BJ (cell line): ENCODE measurements around the gene CD9. TPM values are rescaled to one million over a fixed set of nuclear protein-coding genes. Genes with fewer than 3 reads are reported as not detected.

Experiments used
- CTCF ChIA-PET: fragments of 350-600 bp; formaldehyde crosslinking; extraction: SDS; loops from one replicate; lab custom pipeline; 2021; ENCODE audit warnings: antibody characterized with exemption, inconsistent platforms; lab: Yijun Ruan, JAX
- POLR2A ChIA-PET: fragments of 300-600 bp; sonication (Branson Sonifier 250); formaldehyde crosslinking; extraction: SDS; loops from one replicate; lab custom pipeline; 2021; ENCODE audit warnings: antibody characterized with exemption; lab: Charles Lee
- DNase-seq: peaks from one replicate; pipeline ENCODE4 v3.0.0-alpha.2; 2011; ENCODE audit warnings: low read depth
- H3K27me3 ChIP-seq: 2 replicates; pipeline ENCODE4 v1.6.0; 2011; ENCODE audit warnings: low read length; ENCODE audit not compliant: control insufficient read depth, insufficient read depth
- H3K36me3 ChIP-seq: 2 replicates; pipeline ENCODE4 v1.5.1; 2011; ENCODE audit warnings: low read length; ENCODE audit not compliant: control insufficient read depth, insufficient read depth
- H3K4me3 ChIP-seq: 2 replicates; pipeline ENCODE4 v1.5.1; 2011; ENCODE audit warnings: low read depth, mild to moderate bottlenecking, control low read depth, low read length
- CTCF ChIP-seq: IDR thresholded peaks from 2 replicates; pipeline ENCODE4 v1.5.1; 2011; ENCODE audit warnings: low read depth, mild to moderate bottlenecking, control low read depth, inconsistent platforms, low read length, moderate library complexity; ENCODE audit not compliant: insufficient read depth
- polyA plus RNA-seq: library from polyadenylated mRNA; depleted of rRNA; stranded (reverse); fragments of >200 nt; gene quantifications from 2 replicates; pipeline ENCODE4 v1.2.3, GENCODE V29; 2011

CD9 gene
- polyA plus RNA-seq, 1 experiment = 86.0 TPM

GRCh38 chr12:6198985-6199530 lies 1.1 kb upstream of the CD9 start:
- H3K27me3 ChIP-seq = no peaks in the 10 kb centered on the region
- no peak for DNase-seq
- TF ChIP-seq CTCF = no peak
- H3K36me3 ChIP-seq = no peaks in the 10 kb centered on the region
- CTCF ChIA-PET = interaction anchor here (0.8 to 11.6 kb wide), 4 partner anchors 9 to 210 kb away, joined by 3 to 202 read pairs (median 22); no protein-coding TSS in a partner anchor
- peak overlapping the region; percentile 73 for H3K4me3 ChIP-seq
- POLR2A ChIA-PET = no interaction called here

- ChIA-PET CTCF (interaction anchor here (0.8 to 11.6 kb wide), 6 partner anchors 10 to 211 kb away, joined by 3 to 202 read pairs (median 4); no protein-coding TSS in a partner anchor), POLR2A (no interaction called here)
- H3K36me3 ChIP-seq = no peaks in the 10 kb centered on the region
- H3K4me3 ChIP-seq = peak overlapping the region; percentile 73
- no peak for TF ChIP-seq CTCF
- DNase-seq = no peak
- no peaks in the 10 kb centered on the region for H3K27me3 ChIP-seq
Observed at GRCh38 chr12:6199531-6200255, 507 bp upstream of the CD9 start.

GRCh38 chr12:6201213-6201608 lies 1.0 kb downstream of the CD9 start:
- Histone ChIP-seq H3K27me3 (no peaks in the 10 kb centered on the region), H3K36me3 (no peaks in the 10 kb centered on the region), H3K4me3 (peak overlapping the region; percentile 73)
- ChIA-PET CTCF (interaction anchor here (0.8 to 11.6 kb wide), 10 partner anchors 10 to 137 kb away, joined by 3 to 202 read pairs (median 6); no protein-coding TSS in a partner anchor), POLR2A (interaction anchor here (0.5 to 0.6 kb wide), 2 partner anchors 234 to 1735 kb away, joined by 3 read pairs; no protein-coding TSS in a partner anchor)
- no peak for TF ChIP-seq CTCF
- DNase-seq = no peak

- DNase-seq = no peak
- Histone ChIP-seq H3K27me3 (no peaks in the 10 kb centered on the region), H3K4me3 (no peak overlapping the region), H3K36me3 (no peaks in the 10 kb centered on the region)
- no peak for TF ChIP-seq CTCF
- CTCF ChIA-PET = interaction anchor here (0.9 to 11.6 kb wide), 8 partner anchors 13 to 213 kb away, joined by 3 to 202 read pairs (median 6); no protein-coding TSS in a partner anchor
- POLR2A ChIA-PET = interaction anchor here (0.5 to 0.6 kb wide), 2 partner anchors 235 to 1735 kb away, joined by 3 read pairs; no protein-coding TSS in a partner anchor
Observed at GRCh38 chr12:6201826-6202225, 1.6 kb downstream of the CD9 start.

- no peak for TF ChIP-seq CTCF
- no peak for DNase-seq
- POLR2A ChIA-PET = no interaction called here
- no peak overlapping the region for H3K4me3 ChIP-seq
- H3K36me3 ChIP-seq = no peaks in the 10 kb centered on the region
- CTCF ChIA-PET = interaction anchor here (0.9 to 11.6 kb wide), 7 partner anchors 12 to 214 kb away, joined by 3 to 202 read pairs (median 5); no protein-coding TSS in a partner anchor
- H3K27me3 ChIP-seq = no peaks in the 10 kb centered on the region
Observed at GRCh38 chr12:6202304-6202703, 2.1 kb downstream of the CD9 start.
